H1 (cell line): Measurements from ENCODE around the gene CAPN8. TPM values are rescaled to one million over a fixed set of nuclear protein-coding genes. Genes with fewer than 3 reads are reported as not detected.

Experiments used
- CTCF ChIA-PET: fragments of 300-600 bp; sonication (Branson Sonifier 250); formaldehyde crosslinking; loops from one replicate; lab custom pipeline; 2021; ENCODE audit not compliant: partially characterized antibody; lab: Charles Lee
- POLR2A ChIA-PET: fragments of 300-600 bp; sonication (Branson Sonifier 250); formaldehyde crosslinking; loops from one replicate; lab custom pipeline; 2021; ENCODE audit warnings: inconsistent platforms; ENCODE audit not compliant: partially characterized antibody; lab: Charles Lee
- DNase-seq, 2 experiments: peaks; one replicate each; pipeline versions ENCODE4 v3.0.0 to v3.0.0-alpha.2; 2010 to 2022; ENCODE audit warnings: low spot score in 2 of 2, low read depth in 1 of 2, mixed read lengths in 1 of 2
- FAIRE-seq: peaks from 2 replicates; lab custom pipeline; 2011; peaks lifted over from hg19 to GRCh38; lab: Jason Lieb, UNC
- H2AFZ ChIP-seq: 2 replicates; pipeline ENCODE4 v1.8.1; 2012; ENCODE audit warnings: low read length, inconsistent platforms
- H2AK5ac ChIP-seq: 2 replicates; pipeline ENCODE4 v1.6.1; 2013; ENCODE audit warnings: low read depth, low read length
- H2BK120ac ChIP-seq: replicated peaks from 2 replicates; pipeline ENCODE3; 2013; ENCODE audit warnings: low read depth, low read length, inconsistent platforms
- H2BK12ac ChIP-seq: 2 replicates; pipeline ENCODE4 v1.6.1; 2013; ENCODE audit warnings: low read depth, low read length
- H2BK15ac ChIP-seq: 2 replicates; pipeline ENCODE4 v1.6.1; 2013; ENCODE audit warnings: low read length
- H2BK20ac ChIP-seq: 2 replicates; pipeline ENCODE4 v1.6.1; 2013; ENCODE audit warnings: low read length
- H2BK5ac ChIP-seq: 2 replicates; pipeline ENCODE4 v1.6.1; 2013; ENCODE audit warnings: low read depth, low read length
- H3K14ac ChIP-seq: 2 replicates; pipeline ENCODE4 v1.6.1; 2013; ENCODE audit warnings: inconsistent platforms; ENCODE audit not compliant: insufficient read length
- H3K18ac ChIP-seq: 2 replicates; pipeline ENCODE4 v1.6.1; 2013; ENCODE audit warnings: low read length; ENCODE audit errors: extremely low read depth
- H3K23ac ChIP-seq: 2 replicates; pipeline ENCODE4 v1.6.1; 2013; ENCODE audit warnings: inconsistent platforms; ENCODE audit not compliant: insufficient read length
- H3K23me2 ChIP-seq: 2 replicates; pipeline ENCODE4 v1.6.1; 2013; ENCODE audit warnings: low read depth, low read length
- H3K27ac ChIP-seq: 2 replicates; pipeline ENCODE4 v1.6.1; 2011; ENCODE audit warnings: low read depth, low read length, inconsistent platforms
- H3K27me3 ChIP-seq, 4 experiments: replicated peaks in 1 of 4; 1 replicate in 1 of 4; 2 replicates in 3 of 4; pipeline versions ENCODE4 v1.6.1 to v1.8.1; 2011 to 2013; ENCODE audit warnings: low read length in 3 of 4, mild to moderate bottlenecking in 3 of 4, inconsistent platforms in 2 of 4, mixed read lengths in 2 of 4, moderate library complexity in 1 of 4; ENCODE audit not compliant: control insufficient read depth in 3 of 4, insufficient read depth in 3 of 4; ENCODE audit errors: extremely low read depth in 1 of 4
- H3K36me3 ChIP-seq, 4 experiments: 2 replicates each; pipeline versions ENCODE4 v1.6.1 to v1.8.1; 2011 to 2013; ENCODE audit warnings: mild to moderate bottlenecking in 4 of 4, low read length in 3 of 4, moderate library complexity in 2 of 4, control low read depth in 1 of 4, inconsistent platforms in 1 of 4; ENCODE audit not compliant: insufficient read depth in 4 of 4, control insufficient read depth in 2 of 4
- H3K4ac ChIP-seq: replicated peaks from 2 replicates; pipeline ENCODE3; 2013; ENCODE audit warnings: low read length, low read depth, mixed read lengths, inconsistent platforms; ENCODE audit not compliant: insufficient read length
- H3K4me1 ChIP-seq, 4 experiments: replicated peaks in 1 of 4; 1 replicate in 1 of 4; 2 replicates in 3 of 4; pipeline versions ENCODE4 v1.6.1 to v1.8.1; 2011 to 2013; ENCODE audit warnings: low read length in 3 of 4, inconsistent platforms in 2 of 4, mixed read lengths in 1 of 4; ENCODE audit not compliant: insufficient read depth in 4 of 4, control insufficient read depth in 3 of 4
- H3K4me2 ChIP-seq, 2 experiments: 2 replicates each; pipeline versions ENCODE4 v1.6.1 to v1.8.1; 2011 to 2013; ENCODE audit warnings: low read depth in 2 of 2, low read length in 2 of 2, control low read depth in 1 of 2, inconsistent platforms in 1 of 2, mild to moderate bottlenecking in 1 of 2; ENCODE audit not compliant: insufficient read depth in 1 of 2
- H3K4me3 ChIP-seq, 4 experiments: fragments of 200-600, 300-600 bp in 1 of 4; sonication (generic), shearing (Covaris generic), sonication (Bioruptor Twin) in 1 of 4; 2 replicates each; pipeline versions ENCODE4 v1.5.1 to v1.8.1; 2011 to 2016; ENCODE audit warnings: low read length in 4 of 4, low read depth in 3 of 4, control low read depth in 2 of 4, inconsistent platforms in 2 of 4, mild to moderate bottlenecking in 2 of 4, mixed read lengths in 1 of 4, moderate library complexity in 1 of 4; ENCODE audit not compliant: insufficient read depth in 2 of 4; ENCODE audit errors: extremely low read depth in 1 of 4
- H3K56ac ChIP-seq: replicated peaks from 2 replicates; pipeline ENCODE3; 2013; ENCODE audit warnings: low read depth, mild to moderate bottlenecking, mixed read lengths, low read length, inconsistent platforms; ENCODE audit not compliant: insufficient read length
- H3K79me1 ChIP-seq: 2 replicates; pipeline ENCODE4 v1.6.1; 2013; ENCODE audit warnings: low read depth, low read length, control low read depth
- H3K79me2 ChIP-seq, 2 experiments: 2 replicates each; pipeline versions ENCODE4 v1.6.1 to v1.8.1; 2012 to 2013; ENCODE audit warnings: low read length in 2 of 2, mild to moderate bottlenecking in 2 of 2, inconsistent platforms in 1 of 2; ENCODE audit not compliant: insufficient read depth in 2 of 2, control insufficient read depth in 1 of 2
- H3K9ac ChIP-seq, 4 experiments: replicated peaks in 1 of 4; 1 replicate in 1 of 4; 2 replicates in 3 of 4; pipeline versions ENCODE4 v1.6.1 to v1.8.1; 2011 to 2013; ENCODE audit warnings: low read depth in 3 of 4, low read length in 3 of 4, control low read depth in 2 of 4, mild to moderate bottlenecking in 2 of 4, moderate library complexity in 2 of 4, inconsistent platforms in 1 of 4; ENCODE audit errors: extremely low read depth in 1 of 4
- H3K9me3 ChIP-seq, 2 experiments: 2 replicates each; pipeline versions ENCODE4 v1.6.1 to v1.8.1; 2012 to 2013; ENCODE audit warnings: mild to moderate bottlenecking in 2 of 2, moderate library complexity in 2 of 2, control low read depth in 1 of 2, inconsistent platforms in 1 of 2, low read depth in 1 of 2, low read length in 1 of 2, mixed read lengths in 1 of 2; ENCODE audit not compliant: insufficient read depth in 2 of 2
- H4K20me1 ChIP-seq, 2 experiments: replicated peaks in 1 of 2; 2 replicates each; pipeline versions ENCODE3 to v1.8.1; 2011 to 2013; ENCODE audit warnings: inconsistent platforms in 2 of 2, low read length in 2 of 2, mild to moderate bottlenecking in 1 of 2; ENCODE audit not compliant: insufficient read depth in 2 of 2, control insufficient read depth in 1 of 2
- H4K5ac ChIP-seq: 2 replicates; pipeline ENCODE4 v1.6.1; 2013; ENCODE audit warnings: low read length, low read depth, mixed read lengths, inconsistent platforms; ENCODE audit not compliant: insufficient read length
- H4K8ac ChIP-seq: 2 replicates; pipeline ENCODE4 v1.8.0; 2013; ENCODE audit warnings: mild to moderate bottlenecking, moderate library complexity, low read length, inconsistent platforms; ENCODE audit not compliant: insufficient read depth; ENCODE audit errors: extremely low read depth
- H4K91ac ChIP-seq: replicated peaks from 2 replicates; pipeline ENCODE3; 2013; ENCODE audit warnings: low read length, mixed read lengths, inconsistent platforms; ENCODE audit not compliant: insufficient read length
- ASH2L ChIP-seq: fragments of 200-600, 300-600 bp; sonication (generic); IDR thresholded peaks from one replicate; pipeline ENCODE4 v1.7.1; 2017; ENCODE audit warnings: low read length
- BRCA1 ChIP-seq: IDR thresholded peaks from 2 replicates; pipeline ENCODE4 v1.6.1; 2012; ENCODE audit warnings: low read depth, low read length, improper control_type of control experiment
- CTBP2 ChIP-seq: IDR thresholded peaks from 2 replicates; pipeline ENCODE4 v1.7.0; 2011; ENCODE audit warnings: borderline replicate concordance, mild to moderate bottlenecking, moderate library complexity, mixed read lengths, low read length; ENCODE audit not compliant: insufficient read depth, insufficient read length
- JUND ChIP-seq: IDR thresholded peaks from 2 replicates; pipeline ENCODE4 v1.6.1; 2011; ENCODE audit warnings: mild to moderate bottlenecking, improper control_type of control experiment, low read length
- KDM5A ChIP-seq: fragments of 200-600 bp; IDR thresholded peaks from 2 replicates; pipeline ENCODE4 v1.7.1; 2012; ENCODE audit warnings: mild to moderate bottlenecking, low read length, inconsistent platforms, mixed read lengths
- MAFK ChIP-seq: IDR thresholded peaks from 2 replicates; pipeline ENCODE4 v1.6.1; 2012; ENCODE audit warnings: low read depth, mild to moderate bottlenecking, improper control_type of control experiment, low read length
- MAX ChIP-seq: IDR thresholded peaks from 2 replicates; pipeline ENCODE4 v1.6.1; 2012; ENCODE audit warnings: inconsistent platforms
- POLR2A ChIP-seq, 2 experiments: IDR thresholded peaks; 1 replicate in 1 of 2; 2 replicates in 1 of 2; pipeline ENCODE4 v1.6.1; 2011; ENCODE audit warnings: low read depth in 2 of 2, low read length in 2 of 2, mild to moderate bottlenecking in 2 of 2; ENCODE audit errors: control extremely low read depth in 1 of 2
- TCF12 ChIP-seq: IDR thresholded peaks from 2 replicates; pipeline ENCODE4 v1.6.1; 2011; ENCODE audit warnings: low read depth, mild to moderate bottlenecking, low read length
- USF2 ChIP-seq: IDR thresholded peaks from 2 replicates; pipeline ENCODE4 v1.6.1; 2011; ENCODE audit warnings: low read length, improper control_type of control experiment
- WGBS, 2 experiments: shearing (Covaris generic) in 1 of 2; methylation state at CpG; one replicate each; pipeline versions ENCODE4 v1.1.6 to v1.1.7; 2013 to 2015; ENCODE audit warnings: low lambda C conversion rate in 2 of 2, mixed read lengths in 2 of 2, inconsistent platforms in 1 of 2, low coverage in 1 of 2, missing lambda C conversion rate in 1 of 2; ENCODE audit not compliant: insufficient replicate concordance in 2 of 2, insufficient coverage in 1 of 2, insufficient read length in 1 of 2; ENCODE audit errors: extremely low coverage in 1 of 2, missing lambda C conversion rate in 1 of 2; 5-methylcytosine and 5-hydroxymethylcytosine counted together
- polyA plus RNA-seq, 7 experiments: library from polyadenylated mRNA; depleted of rRNA in 3 of 7; stranded (reverse) in 5 of 7; unstranded in 2 of 7; fragments of >200 nt in 5 of 7; fragments of 200-250 nt in 2 of 7; gene quantifications; 1 replicate in 5 of 7; 2 replicates in 1 of 7; 4 replicates in 1 of 7; pipeline versions ENCODE4 v1.2.1 to v1.2.3, GENCODE V29; 2011 to 2013; ENCODE audit warnings: missing spikeins in 2 of 7, mixed read lengths in 2 of 7
- total RNA-seq: library from RNA; stranded (reverse); fragmentation: NEBNext Ultra II Directional; extraction: Animal tissue kit (Norgen Biotek cat#: 25700); gene quantifications from 2 replicates; pipeline ENCODE4 v1.2.1, GENCODE V29; 2021

CAPN8 gene
- total and polyA plus RNA-seq, 2 of the 8 experiments (the other 6 are each of a cell fraction or from before 2014, with no cell fraction given) = 0.20 to 0.26 TPM

- H3K4me2 ChIP-seq = no peak overlapping the region
- ChIA-PET CTCF (interaction anchor here (0.7 to 2.9 kb wide), 16 partner anchors 12 to 421 kb away, joined by 3 to 141 read pairs (median 12); no protein-coding TSS in a partner anchor), POLR2A (interaction anchor here (2.4 kb wide), 1 partner anchor 51 kb away, joined by 7 read pairs; no protein-coding TSS in a partner anchor)
- no peak overlapping the region for H2BK12ac ChIP-seq
- no peak overlapping the region for H3K23ac ChIP-seq
- no peaks in the 10 kb centered on the region for H3K36me3 ChIP-seq
- no peak overlapping the region for H2AFZ ChIP-seq
- no peak for FAIRE-seq
- H3K79me1 ChIP-seq = no peaks in the 10 kb centered on the region
- H3K4ac ChIP-seq = peak overlapping the region; percentile 85
- H3K18ac ChIP-seq = no peak overlapping the region
- no peak overlapping the region for H3K14ac ChIP-seq
- peak overlapping the region; percentile 95; the same call in 1 of the 2 replicates for H2AK5ac ChIP-seq
- H3K9ac ChIP-seq = no peak overlapping the region
- H2BK5ac ChIP-seq = no peak overlapping the region
- H2BK15ac ChIP-seq = no peak overlapping the region
- H4K5ac ChIP-seq = no peak overlapping the region
- H4K8ac ChIP-seq = no peak overlapping the region
- peaks cover 0 to 3% of the 10 kb centered on the region in 2 experiments for H4K20me1 ChIP-seq
- WGBS, 2 experiments = 92% methylated on average over 1 of the region's 1 CpG; no CpG with 5 or more reads in 1 of the 2 experiments
- H3K4me3 ChIP-seq = no peak overlapping the region
- no peak for DNase-seq
- no peaks in the 10 kb centered on the region for H3K27me3 ChIP-seq
- no peak overlapping the region for H2BK120ac ChIP-seq
- H3K27ac ChIP-seq = no peak overlapping the region
- no peaks in the 10 kb centered on the region; a peak in 1 of 4 replicates for H3K9me3 ChIP-seq
- H4K91ac ChIP-seq = no peak overlapping the region
- no peak overlapping the region for H3K56ac ChIP-seq
- H3K23me2 ChIP-seq = peaks cover 4% of the 10 kb centered on the region
- H2BK20ac ChIP-seq = 0 out of 2 replicates have a peak overlapping the region, but pooled peaks have one; percentile 29
- TF ChIP-seq USF2 (no peak), JUND (no peak), TCF12 (no peak), ASH2L (no peak), KDM5A (no peak), MAX (no peak), BRCA1 (no peak), MAFK (no peak), CTBP2 (no peak), POLR2A (IDR thresholded peaks at IDR 0.05; ENCODE audit: control extremely low read depth in 1 of 2, low read depth in 2 of 2, low read length in 2 of 2) (no peak)
- no peaks in the 10 kb centered on the region for H3K79me2 ChIP-seq
- H3K4me1 ChIP-seq = no peaks in the 10 kb centered on the region
Observed at GRCh38 chr1:223558512-223558911, 107.0 kb downstream of the CAPN8 start.
